ENCODE measurements around the gene CPNE5. TPM values are rescaled to one million over a fixed set of nuclear protein-coding genes. Genes with fewer than 3 reads are reported as not detected.

Gene CPNE5
- total RNA-seq, 1 donor from 2014 or later: 59.1 TPM

GRCh38 chr6:36808634-36809033 is 30.6 kb downstream of the CPNE5 start:
- TF ChIP-seq CTCF (IDR thresholded peaks at IDR 0.05): no peak
- ATAC-seq (ENCODE audit: low read depth) (no peak), DNase-seq (no peak)
- H3K4me1 Mint-ChIP-seq: no peaks in the 10 kb centered on the region
- H3K36me3 Mint-ChIP-seq (ENCODE audit: low read depth): no peaks in the 10 kb centered on the region
- intact Hi-C loops (cut with micrococcal nuclease): no loop called here
- no peak overlapping the region for H3K4me3 Mint-ChIP-seq
- peaks cover 22% of the 10 kb centered on the region for H3K27me3 Mint-ChIP-seq
- CTCF ChIA-PET: no interaction called here
- H3K9me3 Mint-ChIP-seq: no peaks in the 10 kb centered on the region
- POLR2A ChIA-PET: interaction anchor here (0.6 kb wide), 1 partner anchor 394 kb away, joined by 3 read pairs; no protein-coding TSS in a partner anchor
- no peak overlapping the region for H3K27ac Mint-ChIP-seq

DNA sequence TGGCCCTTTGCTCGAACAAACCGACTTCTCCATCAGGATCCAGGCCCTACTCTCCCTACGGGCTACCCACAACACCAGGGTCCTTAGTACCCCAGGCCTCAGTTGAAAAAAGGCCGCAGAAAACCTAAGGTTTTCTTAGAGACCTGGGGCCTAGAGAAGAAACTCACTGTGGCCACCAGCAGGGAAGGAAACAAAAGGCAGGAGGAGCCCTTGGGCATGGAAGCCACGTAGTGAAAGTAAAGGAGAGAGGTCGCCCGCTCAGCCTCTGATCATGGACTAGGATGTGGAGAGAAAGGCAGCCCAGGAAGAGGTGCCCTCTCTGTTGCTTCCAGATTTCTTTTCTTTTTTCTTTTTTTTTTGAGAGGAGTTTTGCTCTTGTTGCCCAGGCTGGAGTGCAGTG is 31.5 kb downstream of the CPNE5 start:
- H3K4me1 Mint-ChIP-seq: no peaks in the 10 kb centered on the region
- ChIA-PET POLR2A (no interaction called here), CTCF (no interaction called here)
- H3K27me3 Mint-ChIP-seq: peaks cover 22% of the 10 kb centered on the region
- intact Hi-C loops (cut with micrococcal nuclease): no loop called here
- no peak for DNase-seq
- no peaks in the 10 kb centered on the region for H3K36me3 Mint-ChIP-seq (ENCODE audit: low read depth)
- H3K27ac Mint-ChIP-seq: no peak overlapping the region
- no peaks in the 10 kb centered on the region for H3K9me3 Mint-ChIP-seq
- H3K4me3 Mint-ChIP-seq: no peak overlapping the region
- ATAC-seq (ENCODE audit: low read depth): no peak
- TF ChIP-seq CTCF (IDR thresholded peaks at IDR 0.05): no peak

DNA sequence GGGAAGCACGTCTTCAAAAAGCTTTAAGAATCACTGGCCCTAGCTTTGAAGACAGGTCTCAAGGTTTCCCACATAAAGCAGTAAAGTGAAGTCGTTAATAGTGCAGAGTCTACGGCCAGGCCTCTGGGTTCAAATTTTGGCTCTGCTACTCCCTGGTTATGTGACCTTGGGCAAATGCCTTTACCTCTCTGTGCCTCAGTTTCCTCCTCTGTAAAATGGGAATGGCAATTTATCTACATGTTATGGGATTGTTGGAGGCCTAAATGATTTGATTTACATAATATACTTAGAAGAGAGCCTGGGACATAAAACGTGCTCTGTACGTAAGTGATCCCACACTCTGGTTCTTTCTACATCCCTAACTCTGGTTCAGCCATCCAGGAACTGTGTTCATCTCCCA is 32.1 kb downstream of the CPNE5 start:
- TF ChIP-seq CTCF (IDR thresholded peaks at IDR 0.05): no peak
- DNase-seq: no peak
- H3K36me3 Mint-ChIP-seq (ENCODE audit: low read depth): no peaks in the 10 kb centered on the region
- intact Hi-C loops (cut with micrococcal nuclease): no loop called here
- ChIA-PET CTCF (no interaction called here), POLR2A (no interaction called here)
- H3K4me1 Mint-ChIP-seq: no peaks in the 10 kb centered on the region
- ATAC-seq (ENCODE audit: low read depth): no peak
- H3K4me3 Mint-ChIP-seq: no peak overlapping the region
- no peaks in the 10 kb centered on the region for H3K9me3 Mint-ChIP-seq
- H3K27ac Mint-ChIP-seq: no peak overlapping the region
- H3K27me3 Mint-ChIP-seq: peaks cover 22% of the 10 kb centered on the region

- no peak for ATAC-seq (ENCODE audit: low read depth)
- intact Hi-C loops (cut with micrococcal nuclease): no loop called here
- Mint-ChIP-seq H3K27me3 (peaks cover 19% of the 10 kb centered on the region), H3K36me3 (ENCODE audit: low read depth) (no peaks in the 10 kb centered on the region), H3K4me1 (no peaks in the 10 kb centered on the region), H3K27ac (no peak overlapping the region), H3K9me3 (no peaks in the 10 kb centered on the region), H3K4me3 (no peak overlapping the region)
- POLR2A ChIA-PET: no interaction called here
- CTCF ChIA-PET: interaction anchor here (1.0 kb wide), 1 partner anchor 218 kb away, joined by 3 read pairs; no protein-coding TSS in a partner anchor
- no peak for TF ChIP-seq CTCF (IDR thresholded peaks at IDR 0.05)
- DNase-seq: no peak
Observed at GRCh38 chr6:36805917-36806316, 33.3 kb downstream of the CPNE5 start.

- no peaks in the 10 kb centered on the region for H3K4me1 Mint-ChIP-seq
- CTCF ChIA-PET: interaction anchor here (1.0 kb wide), 1 partner anchor 219 kb away, joined by 3 read pairs; no protein-coding TSS in a partner anchor
- intact Hi-C loops (cut with micrococcal nuclease): no loop called here
- no peak overlapping the region for H3K27ac Mint-ChIP-seq
- no peaks in the 10 kb centered on the region for H3K36me3 Mint-ChIP-seq (ENCODE audit: low read depth)
- DNase-seq (no peak), ATAC-seq (ENCODE audit: low read depth) (no peak)
- no peak for TF ChIP-seq CTCF (IDR thresholded peaks at IDR 0.05)
- POLR2A ChIA-PET: no interaction called here
- no peak overlapping the region for H3K4me3 Mint-ChIP-seq
- H3K27me3 Mint-ChIP-seq: peaks cover 19% of the 10 kb centered on the region
- no peaks in the 10 kb centered on the region for H3K9me3 Mint-ChIP-seq
Observed at GRCh38 chr6:36805096-36805797, 34.0 kb downstream of the CPNE5 start.

All from activated B cell treated with CpG ODN at 0.5 μM for 24 hours (primary cell).